GM12872 (cell line): ENCODE results near the gene AMPH.

Source experiments
- CTCF ChIP-seq: IDR thresholded peaks from 3 replicates; pipeline ENCODE4 v1.5.1; 2011; ENCODE audit warnings: low read depth, mild to moderate bottlenecking, low read length, moderate library complexity; ENCODE audit not compliant: insufficient read depth

Gene AMPH

GRCh38 chr7:38351601-38352000 is 279.6 kb downstream of the AMPH start:
- TF ChIP-seq CTCF, result no peak

GRCh38 chr7:38349869-38350583 is 281.1 kb downstream of the AMPH start:
- TF ChIP-seq CTCF, result peak; percentile 54

GRCh38 chr7:38345299-38346172 is 285.6 kb downstream of the AMPH start:
- TF ChIP-seq CTCF, result peak; percentile 75

GRCh38 chr7:38341172-38341705 is 289.9 kb downstream of the AMPH start:
- peak; percentile 35; the same call in 2 of the 3 replicates for TF ChIP-seq CTCF

DNA sequence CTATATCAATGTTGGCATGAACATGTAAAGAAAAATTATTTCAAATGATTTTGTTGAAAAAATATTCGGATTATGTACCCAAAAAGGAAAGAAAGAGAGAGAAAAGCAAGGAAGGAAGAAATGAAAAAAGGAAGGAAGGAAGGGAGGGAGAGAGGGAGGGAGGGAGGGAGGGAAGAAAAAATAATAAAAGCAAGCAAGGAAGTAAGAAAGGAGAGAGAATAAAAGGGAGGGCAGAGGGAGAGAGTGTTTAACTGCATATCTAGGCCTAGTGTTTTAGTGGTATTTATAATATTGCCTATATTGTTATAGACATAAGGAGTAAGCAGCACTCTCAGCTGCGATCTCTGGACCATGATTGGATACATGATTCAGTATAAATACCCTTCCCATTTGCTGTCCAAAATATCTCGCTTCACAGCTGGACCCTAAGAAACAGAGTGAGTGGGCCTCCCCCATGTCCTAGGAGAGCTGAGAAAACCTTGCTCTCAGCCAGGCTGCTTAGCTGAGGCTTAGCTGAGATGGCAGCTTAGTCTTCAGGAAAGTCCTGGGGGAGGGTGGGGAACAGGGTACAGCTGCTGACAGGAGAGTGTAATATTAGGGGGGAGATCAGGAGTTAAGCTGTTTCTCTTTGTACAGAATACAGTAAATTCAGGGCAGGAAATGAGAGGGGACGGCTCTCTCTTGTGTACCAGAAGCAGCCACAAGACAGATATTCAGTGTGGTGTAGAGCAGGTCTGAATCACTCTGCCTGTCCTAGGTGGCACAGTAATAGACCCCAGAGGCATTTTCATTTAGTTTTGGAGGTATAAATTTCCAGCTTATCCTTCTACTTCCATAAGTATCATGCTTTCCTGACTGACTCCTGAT is 291.0 kb downstream of the AMPH start:
- TF ChIP-seq CTCF, result no peak

- peak; percentile 100 for TF ChIP-seq CTCF
These were observed 295.6 kb downstream of the AMPH start for GRCh38 chr7:38335492-38336147.

DNA sequence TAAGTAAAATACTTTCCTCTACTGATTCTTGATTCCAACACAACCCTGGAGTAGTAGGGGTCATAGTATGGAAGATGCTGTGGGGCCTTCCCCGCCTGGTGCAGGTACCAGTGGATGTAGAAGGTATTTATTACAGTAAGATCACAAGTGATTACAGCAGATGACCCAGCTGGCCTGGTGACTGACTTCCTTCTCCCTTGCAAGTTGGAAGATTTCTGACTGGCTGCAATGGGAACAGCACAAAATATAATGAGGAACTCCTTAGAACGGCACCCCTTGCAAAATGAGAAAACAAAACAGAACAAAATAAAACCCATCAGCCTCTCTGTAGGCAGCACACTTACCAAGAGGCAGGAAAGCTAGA is 296.1 kb downstream of the AMPH start:
- TF ChIP-seq CTCF, result no peak
